HG02763 (cell line): ENCODE data around the gene GPX6.
"Not testable (repeated sequence)": the region's sequence is repeated elsewhere in the genome, so short reads cannot be mapped to it uniquely, and the experiment has no call there.

ENCODE experiments used
- ATAC-seq: cut with Tn5 transposase; IDR thresholded peaks from one replicate; pipeline ENCODE4 v1.9.1; 2021; ENCODE audit warnings: mild to moderate bottlenecking, moderate library complexity; ENCODE audit not compliant: unreplicated experiment

The GPX6 gene

DNA sequence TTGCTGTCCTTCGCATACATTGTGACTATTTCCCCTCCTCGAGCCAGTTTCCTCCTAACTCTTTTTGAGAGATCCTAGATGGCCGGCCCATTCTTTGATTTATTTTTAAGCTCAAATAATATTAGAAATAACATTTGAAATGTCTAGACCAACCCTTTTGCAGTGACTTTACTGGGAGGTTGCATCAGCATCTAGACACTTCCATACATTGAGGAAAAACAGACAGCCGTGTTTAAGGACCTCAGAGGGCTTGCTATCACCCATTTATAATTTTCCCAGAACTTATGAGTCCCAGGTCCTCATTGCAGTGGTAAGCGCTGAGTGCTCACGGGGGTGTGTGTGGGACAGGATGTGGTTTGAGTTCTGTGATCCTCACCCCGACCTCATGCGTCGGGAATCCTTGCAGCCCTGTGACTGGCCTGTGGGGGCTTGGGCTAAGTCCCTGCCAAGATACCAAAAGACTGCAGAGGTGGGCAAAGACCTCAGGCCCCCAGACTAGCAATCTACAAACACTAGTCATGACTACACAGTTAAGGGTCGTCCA lies 10.0 kb upstream of the GPX6 start, which contains the start of gene GPX5:
GPX5 (plus strand) TSS at position 386 of the 544 bp plus-strand sequence; CDS start at position 519, 133 bp downstream.
- ATAC-seq: no peak

DNA sequence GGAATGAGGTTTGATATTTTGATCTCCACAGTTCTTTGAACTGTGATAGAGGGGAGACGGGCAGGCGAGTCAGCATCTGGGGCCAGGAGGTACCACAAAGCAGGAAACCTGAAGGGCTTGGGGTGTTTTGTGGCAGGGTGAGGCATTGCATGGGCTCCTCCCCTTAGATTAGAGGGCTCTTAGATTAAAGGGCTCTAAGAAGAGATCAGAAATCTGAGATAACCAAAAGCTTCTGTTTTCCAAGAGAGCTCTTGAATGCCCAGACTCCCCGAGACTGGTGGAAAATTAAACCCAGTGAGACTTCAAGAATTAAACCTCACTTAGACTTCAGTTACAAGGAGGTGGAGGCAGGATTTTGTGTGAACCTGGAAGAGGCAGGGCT lies 7.6 kb upstream of the GPX6 start:
- no peak for ATAC-seq

DNA sequence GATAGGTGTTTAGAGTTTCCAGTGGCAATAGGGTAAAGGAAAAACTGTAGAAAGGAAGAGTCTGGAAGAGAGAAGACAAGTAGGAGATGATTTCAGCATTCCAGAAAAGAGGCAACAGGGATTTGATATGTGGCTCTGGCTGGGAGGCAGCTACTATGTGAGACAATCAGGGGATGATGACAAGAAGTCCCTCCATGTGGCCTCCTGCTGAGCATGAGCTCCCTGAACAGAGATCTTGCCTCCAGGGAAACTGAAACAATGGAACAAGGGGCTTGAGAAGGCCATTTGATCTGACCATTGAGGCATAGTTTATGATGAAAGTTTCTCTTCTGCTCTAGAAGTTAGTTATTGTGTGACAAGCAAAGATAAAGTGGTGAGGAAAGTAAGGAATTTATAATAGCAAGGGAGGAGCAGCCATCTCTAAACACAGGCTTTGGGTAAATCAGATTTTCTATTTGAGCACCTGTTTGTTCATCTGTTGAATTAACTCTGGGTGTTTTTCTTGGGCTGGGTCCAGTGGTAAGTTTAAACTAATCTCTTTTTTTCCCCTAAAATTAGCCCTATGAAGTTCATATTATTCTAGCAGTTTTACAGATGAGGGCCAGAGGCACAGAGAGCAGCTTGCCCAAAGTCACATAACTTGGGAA lies 7.1 kb upstream of the GPX6 start:
- ATAC-seq: no peak

DNA sequence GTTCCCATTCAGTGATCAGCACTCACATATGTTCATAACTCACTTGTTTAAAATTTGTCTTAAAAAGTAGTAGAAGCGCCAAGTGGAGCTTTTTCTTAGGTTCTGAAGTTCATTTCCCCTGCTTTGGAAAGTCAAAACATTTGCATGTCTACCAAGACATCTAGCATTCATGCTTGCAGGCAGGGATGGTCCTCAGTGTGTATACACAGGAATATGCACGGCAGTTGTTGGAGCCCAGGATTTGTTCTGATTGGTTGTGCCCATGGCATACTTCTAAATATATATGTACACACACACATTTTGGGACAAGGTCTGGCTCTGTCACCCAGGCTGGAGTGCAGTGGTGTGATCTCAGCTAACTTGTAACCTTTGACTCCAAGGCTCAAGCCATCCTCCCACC lies 2.4 kb upstream of the GPX6 start:
- ATAC-seq: no peak

DNA sequence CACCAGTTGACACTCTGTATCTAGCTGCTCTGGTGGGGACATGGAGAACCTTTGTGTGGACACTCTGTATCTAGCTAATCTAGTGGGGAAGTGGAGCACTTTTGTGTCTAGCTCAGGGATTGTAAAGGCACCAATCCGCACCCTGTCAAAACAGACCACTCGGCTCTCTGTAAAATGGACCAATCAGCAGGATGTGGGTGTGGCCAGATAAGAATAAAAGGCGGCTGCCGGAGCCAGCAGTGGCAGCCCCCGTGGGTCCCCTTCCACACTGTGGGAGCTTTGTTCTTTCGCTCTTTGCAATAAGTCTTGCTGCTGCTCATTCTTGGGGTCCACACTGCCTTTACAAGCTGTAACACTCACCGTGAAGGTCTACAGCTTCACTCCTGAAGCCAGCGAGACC lies 3.2 kb downstream of the GPX6 start:
- ATAC-seq: not testable (repeated sequence)

DNA sequence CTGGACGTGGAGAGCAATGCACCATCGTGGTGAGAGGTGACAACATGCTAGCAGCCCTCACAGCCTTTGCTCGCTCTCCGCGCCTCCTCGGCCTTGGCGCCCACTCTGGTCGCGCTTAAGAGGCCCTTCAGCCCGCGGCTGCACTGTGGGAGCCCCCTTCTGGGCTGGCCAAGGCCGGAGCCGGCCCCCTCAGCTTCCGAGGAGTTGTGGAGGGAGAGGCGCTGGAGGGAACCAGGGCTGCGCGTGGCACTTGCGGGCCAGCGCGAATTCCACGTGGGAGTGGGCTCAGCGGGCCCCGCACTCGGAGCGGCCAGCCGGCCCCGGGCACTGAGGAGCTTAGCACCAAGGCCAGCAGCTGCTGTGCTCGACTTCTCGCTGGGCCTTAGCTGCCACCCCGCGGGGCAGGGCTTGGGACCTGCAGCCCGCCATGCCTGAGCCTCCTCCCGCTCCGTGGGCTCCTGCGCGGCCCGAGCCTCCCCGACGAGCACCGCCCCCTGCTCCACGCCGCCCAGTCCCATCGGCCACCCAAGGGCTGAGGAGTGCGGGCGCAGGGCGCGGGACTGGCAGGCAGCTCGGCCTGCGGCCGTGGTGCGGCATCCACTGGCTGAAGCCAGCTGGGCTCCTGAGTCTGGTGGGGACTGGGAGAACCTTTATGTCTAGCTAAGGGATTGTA lies 3.8 kb downstream of the GPX6 start:
- no peak for ATAC-seq

DNA sequence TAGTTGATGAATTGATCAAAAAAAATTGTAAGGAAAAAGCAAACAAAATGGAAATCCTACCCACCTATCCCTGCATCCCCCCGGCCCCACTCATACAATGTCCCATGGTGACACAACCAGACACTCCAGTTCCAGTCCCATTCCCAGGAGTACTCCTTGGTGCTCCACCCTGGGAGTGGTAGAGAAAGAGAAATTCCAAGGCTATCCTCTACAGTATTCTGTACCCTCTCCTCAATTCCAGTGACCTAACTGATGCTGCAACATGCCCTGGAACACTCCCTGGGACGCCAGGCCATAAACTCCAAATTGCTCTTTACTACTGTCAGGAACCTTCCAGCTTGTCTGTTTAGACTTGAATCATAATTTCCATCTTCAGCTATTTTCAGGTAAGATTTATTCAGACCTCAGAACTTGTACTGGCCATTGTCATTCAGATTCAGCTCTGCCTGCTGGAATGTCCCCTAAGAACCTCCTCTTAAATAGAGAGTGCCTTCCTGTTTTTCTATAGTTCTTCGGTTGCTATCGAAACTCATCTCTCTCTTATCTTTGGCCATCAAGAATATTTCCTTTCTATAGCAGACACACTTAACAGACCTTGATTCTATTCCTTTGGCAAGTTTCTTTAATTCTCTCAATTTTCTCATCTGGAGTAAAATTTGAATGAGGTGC lies 8.7 kb downstream of the GPX6 start:
- ATAC-seq: no peak

DNA sequence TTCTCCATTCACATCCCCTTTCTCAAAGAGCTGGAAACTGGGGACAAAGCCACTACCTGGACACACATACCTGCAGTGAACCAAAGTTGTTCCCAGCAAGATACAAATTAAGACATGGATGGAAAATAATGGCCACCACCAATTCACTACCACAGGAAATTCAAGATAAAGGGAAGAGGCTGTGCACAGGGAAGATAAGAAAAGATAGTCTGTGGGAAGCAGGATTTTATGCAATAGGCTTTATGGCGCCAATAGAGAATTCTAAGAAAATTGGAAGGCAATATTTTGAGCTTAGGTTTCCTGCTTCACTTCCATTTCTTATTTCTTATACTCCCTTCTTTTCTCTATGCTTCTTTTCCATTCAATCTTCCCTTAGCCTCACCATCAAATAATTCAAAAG lies 9.9 kb downstream of the GPX6 start:
- no peak for ATAC-seq

DNA sequence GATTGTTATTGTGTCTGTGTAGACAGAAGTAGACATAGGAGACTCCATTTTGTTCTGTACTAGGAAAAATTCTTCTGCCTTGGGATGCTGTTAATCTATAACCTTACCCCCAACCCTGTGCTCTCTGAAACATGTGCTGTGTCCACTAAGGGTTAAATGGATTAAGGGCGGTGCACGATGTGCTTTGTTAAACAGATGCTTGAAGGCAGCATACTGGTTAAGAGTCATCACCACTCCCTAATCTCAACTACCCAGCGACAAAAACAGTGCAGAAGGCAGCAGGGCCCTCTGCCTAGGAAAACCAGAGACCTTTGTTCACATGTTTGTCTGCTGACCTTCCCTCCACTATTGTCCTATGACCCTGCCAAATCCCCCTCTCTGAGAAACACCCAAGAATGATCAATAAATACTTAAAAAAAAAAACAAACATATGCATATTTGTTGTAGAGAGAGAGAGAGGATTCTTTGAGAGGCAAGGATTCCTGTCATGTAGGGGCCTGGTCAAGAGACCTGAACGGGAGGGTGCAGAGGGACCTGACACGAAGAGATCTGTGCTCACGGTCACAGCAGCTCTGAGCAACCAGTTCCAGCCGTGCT lies 12.8 kb downstream of the GPX6 start:
- not testable (repeated sequence) for ATAC-seq

DNA sequence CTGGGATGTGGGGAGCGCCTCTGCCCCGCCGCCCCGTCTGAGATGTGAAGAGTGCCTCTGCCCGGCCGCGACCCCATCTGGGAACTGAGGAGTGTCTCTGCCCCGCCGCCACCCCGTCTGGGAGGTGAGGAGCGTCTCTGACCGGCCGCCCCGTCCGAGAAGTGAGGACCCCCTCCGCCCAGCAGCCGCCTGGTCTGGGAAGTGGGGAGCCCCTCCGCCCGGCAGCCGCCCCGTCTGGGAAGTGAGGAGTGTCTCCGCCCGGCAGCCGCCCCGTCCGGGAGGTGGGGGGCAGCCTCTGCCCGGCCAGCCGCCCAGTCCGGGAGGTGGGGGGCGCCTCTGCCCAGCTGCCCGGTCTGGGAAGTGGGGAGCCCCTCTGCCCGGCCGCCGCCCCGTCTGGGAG lies 13.5 kb downstream of the GPX6 start:
- ATAC-seq: not testable (repeated sequence)

DNA sequence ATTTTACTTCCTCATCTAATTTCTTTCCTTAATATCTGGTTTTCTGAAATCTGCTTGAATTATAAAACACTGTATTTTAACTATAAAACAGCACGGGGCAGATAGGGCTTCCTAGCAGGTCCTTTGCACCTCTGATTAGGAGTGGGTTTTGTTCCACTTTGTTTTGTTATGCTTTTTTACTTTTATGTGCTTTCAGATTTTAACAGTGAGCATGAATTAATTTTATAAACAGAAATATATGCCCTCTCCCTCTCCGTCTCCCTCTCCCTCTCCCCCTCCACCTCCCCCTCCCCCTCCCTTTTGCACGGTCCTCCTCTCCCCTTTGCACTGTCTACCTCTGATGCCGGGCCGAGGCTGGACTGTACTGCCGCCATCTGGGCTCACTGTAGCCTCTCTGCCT lies 14.3 kb downstream of the GPX6 start:
- ATAC-seq: no peak

DNA sequence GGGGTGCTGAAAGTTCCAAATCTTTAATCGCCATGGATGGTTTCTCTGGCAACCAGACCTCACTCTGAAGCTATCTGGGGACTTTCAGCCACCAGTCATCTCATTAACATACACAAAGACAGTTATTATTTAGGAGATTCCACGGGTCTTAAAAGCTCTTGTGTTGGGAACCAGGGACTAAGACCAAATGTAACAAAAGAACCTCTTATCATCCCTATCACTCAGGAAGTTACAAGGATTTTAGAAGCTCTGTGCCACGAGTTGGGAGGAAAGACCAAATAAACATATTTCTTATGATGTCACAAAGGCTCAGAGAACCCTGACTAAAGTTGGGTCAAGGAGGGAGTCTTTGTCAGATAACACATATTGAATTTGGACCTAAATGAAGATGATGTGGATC lies 17.7 kb downstream of the GPX6 start:
- ATAC-seq: no peak

DNA sequence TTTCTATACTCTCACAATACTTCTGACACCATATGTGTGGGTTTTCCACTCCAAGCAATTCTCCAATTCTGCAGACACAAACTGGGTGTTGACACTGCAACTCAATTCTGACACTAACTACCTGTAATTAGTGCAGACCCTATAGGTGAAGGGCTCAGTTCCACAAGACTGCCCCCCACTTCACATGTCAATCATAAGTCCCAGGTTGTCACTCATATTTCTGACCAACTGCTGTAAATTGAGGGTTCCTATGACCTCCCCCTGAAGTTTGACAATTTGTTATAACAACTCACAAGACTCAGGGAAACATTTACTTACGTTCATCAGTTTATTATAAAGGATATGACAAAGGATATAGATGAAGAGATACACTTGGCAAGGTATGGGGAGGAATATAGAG lies 18.3 kb downstream of the GPX6 start:
- no peak for ATAC-seq

DNA sequence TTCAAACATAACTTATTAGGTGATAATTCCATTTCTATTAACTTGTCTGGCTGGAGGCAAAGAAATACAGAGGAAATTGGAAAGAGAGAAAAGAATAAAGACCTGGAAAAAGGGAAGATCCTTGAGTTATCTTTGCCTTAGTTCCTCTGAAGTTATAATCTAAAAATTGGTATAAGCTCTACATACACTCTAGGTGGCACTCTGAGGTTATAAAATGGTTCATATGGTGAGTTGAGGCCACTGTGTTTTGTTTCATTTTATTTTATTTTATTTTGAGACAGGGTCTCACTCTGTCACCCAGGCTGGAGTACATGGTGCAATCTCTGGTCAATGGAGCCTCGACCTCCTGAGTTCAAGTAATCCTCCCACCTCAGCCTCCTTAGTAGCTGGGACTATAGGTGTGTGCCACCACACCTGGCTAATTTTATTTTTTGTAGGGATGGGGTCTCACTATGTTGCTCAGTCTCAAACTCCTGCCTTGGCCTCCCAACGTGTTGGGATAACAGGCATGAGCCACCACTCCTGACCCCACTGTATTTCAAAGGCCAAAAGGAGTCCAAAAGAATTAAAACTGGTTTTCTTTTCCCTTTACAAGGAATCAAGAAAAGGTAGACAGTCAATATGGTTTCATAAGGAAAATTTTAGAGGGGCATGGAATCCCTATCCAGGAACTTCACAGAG lies 19.4 kb downstream of the GPX6 start:
- ATAC-seq: no peak

DNA sequence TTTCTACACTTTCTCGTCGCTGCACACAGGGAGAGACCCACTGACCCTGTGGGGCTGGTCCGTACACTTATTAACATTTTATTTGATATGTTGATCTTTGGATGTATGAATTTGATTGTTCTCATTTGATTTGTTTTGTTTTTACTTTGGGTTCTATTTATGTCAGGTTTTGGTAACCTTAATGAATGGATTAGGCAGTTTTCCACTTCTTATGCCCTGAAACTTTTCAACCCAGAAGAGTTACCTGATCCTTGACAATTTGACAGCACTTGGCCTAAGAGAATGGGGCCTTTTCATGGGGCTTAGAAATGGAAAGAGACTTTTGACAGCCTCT lies 23.6 kb downstream of the GPX6 start:
- no peak for ATAC-seq

DNA sequence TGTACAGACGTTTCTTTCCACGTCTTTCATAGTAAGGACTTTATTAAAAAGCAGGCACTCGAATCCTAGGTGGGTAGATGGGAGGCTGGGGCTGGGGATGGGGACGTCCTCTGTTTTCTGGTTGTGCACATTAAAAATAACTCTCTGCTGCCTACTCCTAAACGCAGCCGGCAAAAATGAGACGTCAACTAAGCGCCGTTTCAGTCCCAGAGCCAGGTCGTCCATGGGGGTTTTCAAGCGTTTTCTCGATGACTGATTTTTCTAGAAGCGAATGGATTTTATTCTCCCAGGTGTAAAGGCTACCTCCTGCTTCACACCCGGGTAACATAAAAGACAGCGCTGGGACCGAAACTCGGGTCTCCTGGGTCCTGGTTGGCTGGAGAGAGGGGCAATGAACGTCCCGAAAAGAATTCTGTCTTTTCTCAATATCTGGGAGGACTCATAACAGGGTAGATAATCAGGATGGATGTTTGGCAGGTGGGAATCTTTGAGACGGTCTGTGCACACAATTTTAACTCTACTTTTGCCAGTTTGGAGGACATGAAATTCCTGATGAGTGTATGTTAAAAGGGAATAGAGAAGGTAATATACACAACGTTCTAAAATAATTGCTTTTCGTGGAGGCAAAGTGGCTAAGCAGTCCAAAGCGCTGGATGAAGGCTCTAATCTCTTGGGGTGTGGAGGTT lies 25.2 kb downstream of the GPX6 start:
- ATAC-seq: no peak

DNA sequence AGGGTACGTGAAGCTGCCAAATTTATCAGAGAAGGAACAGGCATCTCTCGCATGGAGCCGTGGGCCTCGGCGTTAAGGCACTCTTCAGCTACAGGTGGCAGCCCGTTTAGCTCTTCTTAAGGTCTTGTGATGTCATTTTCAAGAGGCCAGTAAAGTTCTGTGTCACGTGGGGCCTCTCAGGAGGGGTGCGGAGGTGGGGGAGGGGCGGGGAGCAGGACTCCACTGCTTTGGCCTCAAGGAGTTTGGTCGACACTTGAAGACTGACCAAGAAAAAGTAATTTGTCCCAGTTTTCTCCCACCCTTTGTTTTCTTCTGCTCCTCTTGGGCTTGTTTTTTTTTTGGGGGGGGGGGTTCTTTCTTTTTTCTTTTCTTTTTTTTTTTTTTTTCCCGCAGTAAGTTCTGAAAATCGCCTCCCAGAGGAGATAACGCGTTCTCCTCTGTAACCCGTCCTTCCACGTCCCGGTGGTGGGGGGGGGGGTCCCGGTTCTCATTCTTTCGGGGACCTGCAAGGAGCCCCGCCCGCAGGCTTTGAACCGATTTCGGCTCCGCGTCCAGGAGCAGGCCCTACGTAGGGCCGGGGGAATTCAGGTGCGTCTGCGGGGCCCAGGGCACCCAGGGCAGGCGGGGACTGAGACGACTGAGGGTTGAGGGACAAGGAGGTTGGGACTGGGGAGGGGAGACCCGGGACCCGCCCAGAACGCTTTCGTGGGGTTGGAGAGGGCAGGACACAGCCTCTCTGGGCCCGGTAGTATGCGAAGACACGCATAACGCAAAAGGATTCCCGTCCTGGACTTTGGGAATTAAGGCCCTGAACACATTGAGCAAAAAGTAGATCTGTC lies 26.0 kb downstream of the GPX6 start:
- no peak for ATAC-seq

DNA sequence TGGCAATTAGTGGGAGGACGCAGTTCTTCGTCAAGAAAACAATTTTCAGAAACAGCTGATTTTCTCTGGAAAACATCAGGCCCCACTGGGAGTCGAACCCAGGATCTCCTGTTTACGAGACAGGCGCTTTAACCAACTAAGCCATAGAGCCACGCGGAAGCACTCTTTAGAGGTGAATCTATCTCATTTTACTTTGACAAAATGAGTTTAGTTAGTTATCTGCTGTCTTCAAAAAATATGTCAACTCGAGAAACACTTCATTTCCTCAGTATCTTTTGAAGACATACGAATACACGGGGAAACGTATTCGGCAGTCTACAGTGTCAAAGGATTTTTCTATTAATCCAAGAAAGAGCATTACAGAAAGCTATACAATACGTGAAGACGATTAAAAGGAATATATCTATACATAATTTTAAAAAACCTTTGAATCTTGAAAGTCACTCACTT lies 26.7 kb downstream of the GPX6 start:
- no peak for ATAC-seq

DNA sequence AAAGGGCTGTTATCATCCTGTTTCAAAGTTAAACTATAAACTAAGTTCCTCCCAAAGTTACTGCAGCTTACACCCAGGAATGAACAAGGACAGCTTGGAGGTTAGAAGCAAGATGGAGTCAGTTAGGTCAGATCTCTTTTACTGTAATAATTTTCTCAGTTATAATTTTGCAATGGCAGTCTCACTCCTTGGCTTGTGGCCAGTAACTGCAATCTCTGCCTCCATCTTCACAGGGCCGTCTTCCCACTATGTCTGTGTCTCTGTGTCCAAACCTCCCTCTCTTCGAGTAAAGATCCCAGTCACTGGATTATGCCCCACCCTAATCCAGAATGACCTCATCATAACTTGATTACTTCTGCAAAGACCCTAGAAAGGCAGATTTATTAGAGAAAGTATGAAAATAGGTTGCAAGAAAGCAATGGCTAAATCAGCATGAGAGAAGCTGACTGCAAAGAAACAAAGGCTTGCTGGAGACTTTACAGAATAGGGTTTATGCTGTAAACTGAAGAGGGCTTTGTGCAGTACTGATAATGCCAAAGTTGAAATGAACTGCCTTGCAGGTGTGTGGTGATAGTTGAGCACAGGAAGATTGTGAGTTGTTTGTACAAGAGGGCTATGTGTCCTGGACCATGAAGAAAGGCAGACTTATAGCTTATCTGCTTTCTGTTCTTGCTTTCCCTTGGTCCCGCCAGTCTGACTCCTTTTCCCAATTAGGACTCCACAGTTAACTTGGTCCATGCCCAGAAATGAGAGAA lies 28.4 kb downstream of the GPX6 start:
- ATAC-seq: no peak
